Ishikawa (cell line): ENCODE data around the gene MRPL18.

Experiments used
- CREB1 ChIP-seq: IDR thresholded peaks from 2 replicates; pipeline ENCODE4 v1.6.1; 2012; ENCODE audit warnings: low read depth
- EGR1 ChIP-seq: IDR thresholded peaks from 2 replicates; pipeline ENCODE4 v1.6.1; 2012
- MAX ChIP-seq: IDR thresholded peaks from 2 replicates; pipeline ENCODE4 v1.6.1; 2012
- RAD21 ChIP-seq: IDR thresholded peaks from 2 replicates; pipeline ENCODE4 v1.6.1; 2012; ENCODE audit warnings: low read depth
- TAF1 ChIP-seq: IDR thresholded peaks from 2 replicates; pipeline ENCODE4 v1.6.1; 2012; ENCODE audit warnings: low read depth, mild to moderate bottlenecking
- TCF12 ChIP-seq: IDR thresholded peaks from 2 replicates; pipeline ENCODE4 v1.6.1; 2012; ENCODE audit warnings: low read depth
- YY1 ChIP-seq: IDR thresholded peaks from 2 replicates; pipeline ENCODE4 v1.6.1; 2012; ENCODE audit warnings: low read depth
- TF ChIP-seq, protein P1 (sequence below): IDR thresholded peaks from 2 replicates; pipeline ENCODE4 v1.6.1; 2012; ENCODE audit warnings: low read depth, mild to moderate bottlenecking

DNA sequence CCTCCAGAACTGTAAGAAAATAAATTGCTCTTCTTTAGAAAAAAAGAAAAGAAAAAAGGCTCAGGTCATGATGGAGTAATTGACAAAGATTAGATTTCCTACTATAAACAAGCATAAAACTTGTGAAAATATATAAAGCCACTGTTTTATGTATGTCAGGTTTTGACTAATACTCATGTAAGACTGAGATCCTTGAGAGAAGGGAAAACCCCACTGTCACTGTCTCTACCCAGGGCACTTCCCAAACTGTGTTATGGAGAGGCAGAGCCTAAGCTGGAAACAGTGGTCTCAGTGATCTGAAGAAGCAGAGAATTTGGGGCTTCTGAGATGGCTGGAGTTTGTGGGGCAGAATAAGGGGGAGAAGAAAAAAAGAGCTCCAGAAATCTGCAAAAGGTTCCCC, 20.8 kb upstream of the MRPL18 start:
- TF ChIP-seq YY1 (no peak), CREB1 (no peak), TCF12 (no peak), EGR1 (no peak), TAF1 (no peak), MAX (no peak), RAD21 (no peak)
- TF ChIP-seq, protein P1, sequence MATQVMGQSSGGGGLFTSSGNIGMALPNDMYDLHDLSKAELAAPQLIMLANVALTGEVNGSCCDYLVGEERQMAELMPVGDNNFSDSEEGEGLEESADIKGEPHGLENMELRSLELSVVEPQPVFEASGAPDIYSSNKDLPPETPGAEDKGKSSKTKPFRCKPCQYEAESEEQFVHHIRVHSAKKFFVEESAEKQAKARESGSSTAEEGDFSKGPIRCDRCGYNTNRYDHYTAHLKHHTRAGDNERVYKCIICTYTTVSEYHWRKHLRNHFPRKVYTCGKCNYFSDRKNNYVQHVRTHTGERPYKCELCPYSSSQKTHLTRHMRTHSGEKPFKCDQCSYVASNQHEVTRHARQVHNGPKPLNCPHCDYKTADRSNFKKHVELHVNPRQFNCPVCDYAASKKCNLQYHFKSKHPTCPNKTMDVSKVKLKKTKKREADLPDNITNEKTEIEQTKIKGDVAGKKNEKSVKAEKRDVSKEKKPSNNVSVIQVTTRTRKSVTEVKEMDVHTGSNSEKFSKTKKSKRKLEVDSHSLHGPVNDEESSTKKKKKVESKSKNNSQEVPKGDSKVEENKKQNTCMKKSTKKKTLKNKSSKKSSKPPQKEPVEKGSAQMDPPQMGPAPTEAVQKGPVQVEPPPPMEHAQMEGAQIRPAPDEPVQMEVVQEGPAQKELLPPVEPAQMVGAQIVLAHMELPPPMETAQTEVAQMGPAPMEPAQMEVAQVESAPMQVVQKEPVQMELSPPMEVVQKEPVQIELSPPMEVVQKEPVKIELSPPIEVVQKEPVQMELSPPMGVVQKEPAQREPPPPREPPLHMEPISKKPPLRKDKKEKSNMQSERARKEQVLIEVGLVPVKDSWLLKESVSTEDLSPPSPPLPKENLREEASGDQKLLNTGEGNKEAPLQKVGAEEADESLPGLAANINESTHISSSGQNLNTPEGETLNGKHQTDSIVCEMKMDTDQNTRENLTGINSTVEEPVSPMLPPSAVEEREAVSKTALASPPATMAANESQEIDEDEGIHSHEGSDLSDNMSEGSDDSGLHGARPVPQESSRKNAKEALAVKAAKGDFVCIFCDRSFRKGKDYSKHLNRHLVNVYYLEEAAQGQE: no peak
